SK-N-MC (cell line): ENCODE measurements around the gene ORAI3.

ENCODE experiments used
- EZH2 ChIP-seq: fragments of 200-600 bp; sonication (generic); IDR thresholded peaks from one replicate; pipeline ENCODE4 v1.6.1; 2017; ENCODE audit warnings: antibody characterized with exemption
- POLR2AphosphoS5 ChIP-seq: IDR thresholded peaks from 2 replicates; pipeline ENCODE4 v1.6.1; 2012; ENCODE audit warnings: mild to moderate bottlenecking, low read depth, low read length, borderline replicate concordance

GRCh38 chr16:30912794-30913412, 36.0 kb upstream of the ORAI3 start:
- TF ChIP-seq EZH2 = no peak
- TF ChIP-seq POLR2AphosphoS5 = no peak
